ENCODE results near the gene RASA3. TPM values are rescaled to one million over a fixed set of nuclear protein-coding genes. Genes with fewer than 3 reads are reported as not detected.

RASA3 gene
- total RNA-seq, 5 donors from 2014 or later (not counting 1 experiment from before 2014, with no cell fraction given), result 223 to 267 (median 238) TPM

- DNase-seq (peak in 21 of 35 experiments; percentile 22 to 56 (median 33)), ATAC-seq (replicated peaks in 1 of 4) (no peak)
- H3K4me1 ChIP-seq (ENCODE audit: control insufficient read depth in 1 of 2, extremely low read depth in 1 of 2, insufficient read depth in 2 of 2, low read length in 2 of 2), result peaks cover 28 to 68% of the 10 kb centered on the region in 2 experiments
- H3K36me3 Mint-ChIP-seq, result peaks cover 10% of the 10 kb centered on the region
- H3K4me1 Mint-ChIP-seq, result peaks cover 72 to 73% (median 72%) of the 10 kb centered on the region in 3 donors
- H3K4me3 Mint-ChIP-seq, result peak overlapping the region; percentile 75 to 79 (median 79)
- peaks cover 3 to 42% of the 10 kb centered on the region in 2 donors for H3K36me3 ChIP-seq (ENCODE audit: control insufficient read depth in 2 of 2, extremely low read depth in 1 of 2, insufficient read depth in 1 of 2, low read length in 1 of 2)
- POLR2A ChIA-PET, result interaction anchor here in 1 of 2 donors (1.1 kb wide), 1 partner anchor 27 kb away, joined by 3 read pairs; no protein-coding TSS in a partner anchor
- WGBS (ENCODE audit: insufficient coverage), result 38% methylated on average over 26 of the region's 35 CpGs
- H3K9me3 ChIP-seq, result no peaks in the 10 kb centered on the region
- H3K9me3 Mint-ChIP-seq, result no peaks in the 10 kb centered on the region
- CTCF ChIA-PET, result interaction anchor here (0.6 to 1.0 kb wide), 2 partner anchors 45 kb away, joined by 3 to 6 read pairs; no protein-coding TSS in a partner anchor
- H3K4me3 ChIP-seq (ENCODE audit: control insufficient read depth in 1 of 2, extremely low read depth in 1 of 2, low read length in 1 of 2), result peak overlapping the region; percentile 4 to 47
- H3K27ac ChIP-seq (ENCODE audit: low read length), result peak overlapping the region; percentile 59
- no peaks in the 10 kb centered on the region for H3K27me3 ChIP-seq (replicated peaks in 1 of 2; ENCODE audit: control insufficient read depth in 2 of 2, extremely low read depth in 1 of 2, insufficient read depth in 2 of 2, low read length in 1 of 2)
- H3K27me3 Mint-ChIP-seq, result no peaks in the 10 kb centered on the region
- H3K27ac Mint-ChIP-seq, result peak overlapping the region; percentile 97 to 99
These were observed 66.3 kb downstream of the RASA3 start for GRCh38 chr13:114065926-114066774.

DNA sequence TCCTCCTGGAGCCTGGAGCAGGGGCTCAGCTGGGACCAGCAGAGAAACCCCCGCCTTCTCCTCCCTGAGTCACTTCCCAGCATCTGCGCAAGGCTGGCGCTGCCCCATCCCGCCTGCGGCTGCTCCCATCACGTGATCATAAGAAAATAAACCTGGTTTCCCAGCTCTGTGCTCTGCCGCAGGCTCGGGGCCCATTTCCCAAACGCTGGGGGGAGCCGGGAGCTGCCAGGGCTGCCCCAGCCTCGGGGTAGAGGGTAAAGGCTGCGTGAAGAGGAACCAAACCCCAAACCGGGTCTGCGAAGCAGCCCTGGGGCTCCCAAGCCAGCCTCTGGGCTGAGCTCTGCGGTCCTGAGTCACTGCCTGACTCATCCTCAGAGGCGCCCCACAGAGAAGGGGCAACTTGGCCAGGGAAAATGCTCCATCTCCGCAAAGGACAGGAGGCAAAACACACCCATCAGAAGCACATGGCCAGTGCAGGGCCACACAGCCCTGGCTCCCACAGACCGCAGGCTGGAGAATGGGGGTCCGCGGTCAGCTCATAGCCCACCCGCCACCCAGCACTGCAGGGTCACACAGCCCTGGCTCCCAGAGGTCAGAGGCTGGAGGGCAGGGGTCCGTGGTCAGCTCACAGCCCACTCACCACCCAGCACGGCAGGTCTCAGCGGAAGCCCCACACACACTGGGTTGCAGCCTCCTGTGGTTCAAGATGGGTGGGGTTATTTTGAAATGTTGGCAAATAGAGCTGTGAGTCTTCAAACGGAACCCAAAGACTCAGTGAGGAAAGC is 67.1 kb downstream of the RASA3 start:
- Mint-ChIP-seq H3K27me3 (no peaks in the 10 kb centered on the region), H3K27ac (peak overlapping the region; percentile 97 to 99), H3K9me3 (no peaks in the 10 kb centered on the region), H3K4me1 (peaks cover 69 to 70% (median 69%) of the 10 kb centered on the region in 3 donors), H3K4me3 (peak overlapping the region; percentile 75 to 79 (median 79)), H3K36me3 (peaks cover 6% of the 10 kb centered on the region)
- POLR2A ChIA-PET, result interaction anchor here in 1 of 2 donors (0.7 to 1.1 kb wide), 2 partner anchors 28 to 1046 kb away, joined by 3 read pairs; no protein-coding TSS in a partner anchor
- H3K9me3 ChIP-seq, result no peaks in the 10 kb centered on the region
- H3K36me3 ChIP-seq (ENCODE audit: control insufficient read depth in 2 of 2, extremely low read depth in 1 of 2, insufficient read depth in 1 of 2, low read length in 1 of 2), result peaks cover 3 to 45% of the 10 kb centered on the region in 2 donors
- 26% methylated on average over 22 of the region's 25 CpGs for WGBS (ENCODE audit: insufficient coverage)
- H3K4me3 ChIP-seq (ENCODE audit: control insufficient read depth in 1 of 2, extremely low read depth in 1 of 2, low read length in 1 of 2), result peak overlapping the region; percentile 4 to 47
- H3K27ac ChIP-seq (ENCODE audit: low read length), result peak overlapping the region; percentile 59
- peak; percentile 30 to 79 (median 50) for DNase-seq
- CTCF ChIA-PET, result interaction anchor here (0.6 to 1.0 kb wide), 3 partner anchors 45 to 158 kb away, joined by 3 to 6 read pairs (median 3); no protein-coding TSS in a partner anchor
- ATAC-seq (replicated peaks in 1 of 4), result peak; percentile 59 to 81 (median 78)
- peaks cover 28 to 71% of the 10 kb centered on the region in 2 experiments for H3K4me1 ChIP-seq (ENCODE audit: control insufficient read depth in 1 of 2, extremely low read depth in 1 of 2, insufficient read depth in 2 of 2, low read length in 2 of 2)
- H3K27me3 ChIP-seq (replicated peaks in 1 of 2; ENCODE audit: control insufficient read depth in 2 of 2, extremely low read depth in 1 of 2, insufficient read depth in 2 of 2, low read length in 1 of 2), result no peaks in the 10 kb centered on the region

- WGBS (ENCODE audit: insufficient coverage), result 83% methylated on average over 16 of the region's 20 CpGs
These were observed 67.8 kb downstream of the RASA3 start for GRCh38 chr13:114064450-114065140.

GRCh38 chr13:114063545-114064449 is 68.6 kb downstream of the RASA3 start:
- Mint-ChIP-seq H3K36me3 (peaks cover 11% of the 10 kb centered on the region), H3K9me3 (no peaks in the 10 kb centered on the region), H3K4me3 (peak overlapping the region; percentile 75 to 79 (median 79)), H3K27me3 (no peaks in the 10 kb centered on the region), H3K27ac (peak overlapping the region; percentile 97 to 99), H3K4me1 (peaks cover 76 to 80% (median 78%) of the 10 kb centered on the region in 3 donors)
- H3K27me3 ChIP-seq (replicated peaks in 1 of 2; ENCODE audit: control insufficient read depth in 2 of 2, extremely low read depth in 1 of 2, insufficient read depth in 2 of 2, low read length in 1 of 2), result no peaks in the 10 kb centered on the region
- H3K4me3 ChIP-seq (ENCODE audit: control insufficient read depth in 1 of 2, extremely low read depth in 1 of 2, low read length in 1 of 2), result no peak overlapping the region
- 70% methylated on average over 15 of the region's 22 CpGs for WGBS (ENCODE audit: insufficient coverage)
- peaks cover 11 to 53% of the 10 kb centered on the region in 2 donors for H3K36me3 ChIP-seq (ENCODE audit: control insufficient read depth in 2 of 2, extremely low read depth in 1 of 2, insufficient read depth in 1 of 2, low read length in 1 of 2)
- ATAC-seq (replicated peaks in 1 of 4) (no peak), DNase-seq (peak in 4 of 35 experiments; percentile 17 to 42 (median 27))
- H3K9me3 ChIP-seq, result no peaks in the 10 kb centered on the region
- peaks cover 28 to 81% of the 10 kb centered on the region in 2 experiments for H3K4me1 ChIP-seq (ENCODE audit: control insufficient read depth in 1 of 2, extremely low read depth in 1 of 2, insufficient read depth in 2 of 2, low read length in 2 of 2)
- peak overlapping the region; percentile 59 for H3K27ac ChIP-seq (ENCODE audit: low read length)
- CTCF ChIA-PET, result no interaction called here
- POLR2A ChIA-PET, result no interaction called here

More at GRCh38 chr13:114064450-114065140, 67.8 kb downstream of the RASA3 start:
- Histone ChIP-seq H3K27me3 (replicated peaks in 1 of 2; ENCODE audit: control insufficient read depth in 2 of 2, extremely low read depth in 1 of 2, insufficient read depth in 2 of 2, low read length in 1 of 2) (no peaks in the 10 kb centered on the region), H3K4me1 (ENCODE audit: control insufficient read depth in 1 of 2, extremely low read depth in 1 of 2, insufficient read depth in 2 of 2, low read length in 2 of 2) (peaks cover 28 to 78% of the 10 kb centered on the region in 2 experiments), H3K4me3 (ENCODE audit: control insufficient read depth in 1 of 2, extremely low read depth in 1 of 2, low read length in 1 of 2) (peak overlapping the region; percentile 4 to 47), H3K27ac (ENCODE audit: low read length) (peak overlapping the region; percentile 59), H3K36me3 (ENCODE audit: control insufficient read depth in 2 of 2, extremely low read depth in 1 of 2, insufficient read depth in 1 of 2, low read length in 1 of 2) (peaks cover 9 to 49% of the 10 kb centered on the region in 2 donors), H3K9me3 (no peaks in the 10 kb centered on the region)
- POLR2A ChIA-PET, result interaction anchor here in 1 of 2 donors (0.7 kb wide), 1 partner anchor 1045 kb away, joined by 3 read pairs; no protein-coding TSS in a partner anchor
- H3K4me3 Mint-ChIP-seq, result peak overlapping the region; percentile 75 to 79 (median 79)
- CTCF ChIA-PET, result interaction anchor here in 1 of 2 donors (0.8 kb wide), 1 partner anchor 159 kb away, joined by 3 read pairs; no protein-coding TSS in a partner anchor
- ATAC-seq (replicated peaks in 1 of 4) (no peak), DNase-seq (no peak)
- H3K9me3 Mint-ChIP-seq, result no peaks in the 10 kb centered on the region
- no peaks in the 10 kb centered on the region for H3K27me3 Mint-ChIP-seq
- peaks cover 12% of the 10 kb centered on the region for H3K36me3 Mint-ChIP-seq
- peaks cover 74 to 75% (median 75%) of the 10 kb centered on the region in 3 donors for H3K4me1 Mint-ChIP-seq
- H3K27ac Mint-ChIP-seq, result peak overlapping the region; percentile 97 to 99

GRCh38 chr13:114062754-114063153 is 69.7 kb downstream of the RASA3 start:
- peak overlapping the region in 1 of 2 donors; percentile 39 for H3K27ac Mint-ChIP-seq
- ATAC-seq (replicated peaks in 1 of 4) (no peak), DNase-seq (no peak)
- peaks cover 73 to 78% (median 76%) of the 10 kb centered on the region in 3 donors for H3K4me1 Mint-ChIP-seq
- H3K9me3 Mint-ChIP-seq, result no peaks in the 10 kb centered on the region
- H3K4me1 ChIP-seq (ENCODE audit: control insufficient read depth in 1 of 2, extremely low read depth in 1 of 2, insufficient read depth in 2 of 2, low read length in 2 of 2), result peaks cover 22 to 81% of the 10 kb centered on the region in 2 experiments
- peaks cover 11% of the 10 kb centered on the region for H3K36me3 Mint-ChIP-seq
- no peaks in the 10 kb centered on the region for H3K27me3 ChIP-seq (replicated peaks in 1 of 2; ENCODE audit: control insufficient read depth in 2 of 2, extremely low read depth in 1 of 2, insufficient read depth in 2 of 2, low read length in 1 of 2)
- H3K4me3 Mint-ChIP-seq, result no peak overlapping the region
- H3K9me3 ChIP-seq, result no peaks in the 10 kb centered on the region
- no peak overlapping the region for H3K4me3 ChIP-seq (ENCODE audit: control insufficient read depth in 1 of 2, extremely low read depth in 1 of 2, low read length in 1 of 2)
- H3K27me3 Mint-ChIP-seq, result no peaks in the 10 kb centered on the region
- H3K27ac ChIP-seq (ENCODE audit: low read length), result no peak overlapping the region
- WGBS (ENCODE audit: insufficient coverage), result 96% methylated on average over 10 of the region's 16 CpGs
- CTCF ChIA-PET, result no interaction called here
- POLR2A ChIA-PET, result no interaction called here
- peaks cover 11 to 58% of the 10 kb centered on the region in 2 donors for H3K36me3 ChIP-seq (ENCODE audit: control insufficient read depth in 2 of 2, extremely low read depth in 1 of 2, insufficient read depth in 1 of 2, low read length in 1 of 2)
